GM12878 (cell line): ENCODE measurements around the gene ZNF850. TPM values are rescaled to one million over a fixed set of nuclear protein-coding genes. Genes with fewer than 3 reads are reported as not detected.

Source experiments
- ATF7 ChIP-seq: fragments of 450-650 bp; IDR thresholded peaks from 2 replicates; pipeline ENCODE4 v1.6.1; 2016; ENCODE audit warnings: low read depth, mild to moderate bottlenecking
- CEBPZ ChIP-seq: fragments of 150-350 bp; IDR thresholded peaks from 2 replicates; pipeline ENCODE4 v1.6.1; 2016; ENCODE audit warnings: low read depth, low read length
- FOXK2 ChIP-seq: fragments of 450-650 bp; IDR thresholded peaks from 2 replicates; pipeline ENCODE4 v1.6.1; 2017; ENCODE audit warnings: mild to moderate bottlenecking, moderate library complexity
- KDM1A ChIP-seq: fragments of 200-600 bp; sonication (generic); IDR thresholded peaks from 2 replicates; pipeline ENCODE4 v1.6.1; 2016; ENCODE audit warnings: borderline replicate concordance
- MYB ChIP-seq: fragments of 150-350 bp; IDR thresholded peaks from 2 replicates; pipeline ENCODE4 v1.6.1; 2014; ENCODE audit warnings: mild to moderate bottlenecking, low read depth, low read length, borderline replicate concordance
- NR2C1 ChIP-seq: fragments of 450-650 bp; IDR thresholded peaks from 2 replicates; pipeline ENCODE4 v1.6.1; 2017; ENCODE audit warnings: antibody characterized with exemption, mild to moderate bottlenecking, moderate library complexity
- SKIL ChIP-seq: fragments of 450-650 bp; IDR thresholded peaks from 2 replicates; pipeline ENCODE4 v1.6.1; 2017; ENCODE audit warnings: mild to moderate bottlenecking, low read depth, inconsistent platforms; ENCODE audit not compliant: poor library complexity, severe bottlenecking
- SPI1 ChIP-seq: IDR thresholded peaks from 2 replicates; pipeline ENCODE4 v1.6.1; 2011; ENCODE audit warnings: low read depth, mild to moderate bottlenecking, low read length, moderate library complexity, borderline replicate concordance; ENCODE audit not compliant: insufficient read depth
- TCF7 ChIP-seq: IDR thresholded peaks from 2 replicates; pipeline ENCODE4 v1.6.1; 2014; ENCODE audit warnings: antibody characterized with exemption, borderline replicate concordance
- ZZZ3 ChIP-seq: IDR thresholded peaks from 2 replicates; pipeline ENCODE4 v1.6.1; 2011; ENCODE audit warnings: low read depth; ENCODE audit not compliant: control insufficient read depth, insufficient read length
- polyA plus RNA-seq, 11 experiments: library from polyadenylated mRNA; depleted of rRNA in 4 of 11; unstranded in 6 of 11; stranded (reverse) in 5 of 11; fragments of >200 nt; fragmentation: Nextera tagmentation in 4 of 11; fragmentation: Illumina TruSeq in 1 of 11; extraction: Ambion mirVana in 4 of 11; extraction: Trizol in 1 of 11; gene quantifications; 1 replicate in 1 of 11; 2 replicates in 10 of 11; pipeline versions ENCODE4 v1.2.1 to v1.2.3, GENCODE V29; 2011 to 2016; ENCODE audit warnings: inconsistent platforms in 2 of 11, missing spikeins in 2 of 11, low read depth in 1 of 11
- total RNA-seq, 4 experiments: library from RNA; depleted of rRNA in 3 of 4; stranded (reverse); fragments of >200 nt in 3 of 4; fragmentation: Illumina TruSeq in 1 of 4; extraction: Trizol in 1 of 4; gene quantifications; 2 replicates each; pipeline versions ENCODE4 v1.2.1 to v1.2.3, GENCODE V29; 2013 to 2021
- TF ChIP-seq, protein P1 (sequence below): fragments of 450-650 bp; IDR thresholded peaks from 2 replicates; pipeline ENCODE4 v1.6.1; 2017; ENCODE audit warnings: antibody characterized with exemption, mild to moderate bottlenecking, moderate library complexity
- TF ChIP-seq, protein P2 (sequence below): IDR thresholded peaks from 2 replicates; pipeline ENCODE4 v1.6.1; 2012; ENCODE audit warnings: improper control_type of control experiment, low read depth, low read length; ENCODE audit not compliant: insufficient replicate concordance
- TF ChIP-seq, protein P3 (sequence below): IDR thresholded peaks from 2 replicates; pipeline ENCODE4 v1.6.1; 2012; ENCODE audit warnings: low read length, inconsistent platforms

ZNF850 gene
- total and polyA plus RNA-seq, 10 of the 15 experiments (the other 5 are each of a cell fraction or from before 2014, with no cell fraction given), result 0.44 to 6.4 (median 2.5) TPM

- TF ChIP-seq ZZZ3, result no peak
- no peak for TF ChIP-seq CEBPZ
- TF ChIP-seq, protein P1, sequence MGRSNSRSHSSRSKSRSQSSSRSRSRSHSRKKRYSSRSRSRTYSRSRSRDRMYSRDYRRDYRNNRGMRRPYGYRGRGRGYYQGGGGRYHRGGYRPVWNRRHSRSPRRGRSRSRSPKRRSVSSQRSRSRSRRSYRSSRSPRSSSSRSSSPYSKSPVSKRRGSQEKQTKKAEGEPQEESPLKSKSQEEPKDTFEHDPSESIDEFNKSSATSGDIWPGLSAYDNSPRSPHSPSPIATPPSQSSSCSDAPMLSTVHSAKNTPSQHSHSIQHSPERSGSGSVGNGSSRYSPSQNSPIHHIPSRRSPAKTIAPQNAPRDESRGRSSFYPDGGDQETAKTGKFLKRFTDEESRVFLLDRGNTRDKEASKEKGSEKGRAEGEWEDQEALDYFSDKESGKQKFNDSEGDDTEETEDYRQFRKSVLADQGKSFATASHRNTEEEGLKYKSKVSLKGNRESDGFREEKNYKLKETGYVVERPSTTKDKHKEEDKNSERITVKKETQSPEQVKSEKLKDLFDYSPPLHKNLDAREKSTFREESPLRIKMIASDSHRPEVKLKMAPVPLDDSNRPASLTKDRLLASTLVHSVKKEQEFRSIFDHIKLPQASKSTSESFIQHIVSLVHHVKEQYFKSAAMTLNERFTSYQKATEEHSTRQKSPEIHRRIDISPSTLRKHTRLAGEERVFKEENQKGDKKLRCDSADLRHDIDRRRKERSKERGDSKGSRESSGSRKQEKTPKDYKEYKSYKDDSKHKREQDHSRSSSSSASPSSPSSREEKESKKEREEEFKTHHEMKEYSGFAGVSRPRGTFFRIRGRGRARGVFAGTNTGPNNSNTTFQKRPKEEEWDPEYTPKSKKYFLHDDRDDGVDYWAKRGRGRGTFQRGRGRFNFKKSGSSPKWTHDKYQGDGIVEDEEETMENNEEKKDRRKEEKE, result no peak
- TF ChIP-seq TCF7, result peak; percentile 63; the same call in 1 of the 2 replicates
- TF ChIP-seq KDM1A, result no peak
- TF ChIP-seq MYB, result no peak
- no peak for TF ChIP-seq ATF7
- peak; percentile 97 for TF ChIP-seq NR2C1
- TF ChIP-seq, protein P2, sequence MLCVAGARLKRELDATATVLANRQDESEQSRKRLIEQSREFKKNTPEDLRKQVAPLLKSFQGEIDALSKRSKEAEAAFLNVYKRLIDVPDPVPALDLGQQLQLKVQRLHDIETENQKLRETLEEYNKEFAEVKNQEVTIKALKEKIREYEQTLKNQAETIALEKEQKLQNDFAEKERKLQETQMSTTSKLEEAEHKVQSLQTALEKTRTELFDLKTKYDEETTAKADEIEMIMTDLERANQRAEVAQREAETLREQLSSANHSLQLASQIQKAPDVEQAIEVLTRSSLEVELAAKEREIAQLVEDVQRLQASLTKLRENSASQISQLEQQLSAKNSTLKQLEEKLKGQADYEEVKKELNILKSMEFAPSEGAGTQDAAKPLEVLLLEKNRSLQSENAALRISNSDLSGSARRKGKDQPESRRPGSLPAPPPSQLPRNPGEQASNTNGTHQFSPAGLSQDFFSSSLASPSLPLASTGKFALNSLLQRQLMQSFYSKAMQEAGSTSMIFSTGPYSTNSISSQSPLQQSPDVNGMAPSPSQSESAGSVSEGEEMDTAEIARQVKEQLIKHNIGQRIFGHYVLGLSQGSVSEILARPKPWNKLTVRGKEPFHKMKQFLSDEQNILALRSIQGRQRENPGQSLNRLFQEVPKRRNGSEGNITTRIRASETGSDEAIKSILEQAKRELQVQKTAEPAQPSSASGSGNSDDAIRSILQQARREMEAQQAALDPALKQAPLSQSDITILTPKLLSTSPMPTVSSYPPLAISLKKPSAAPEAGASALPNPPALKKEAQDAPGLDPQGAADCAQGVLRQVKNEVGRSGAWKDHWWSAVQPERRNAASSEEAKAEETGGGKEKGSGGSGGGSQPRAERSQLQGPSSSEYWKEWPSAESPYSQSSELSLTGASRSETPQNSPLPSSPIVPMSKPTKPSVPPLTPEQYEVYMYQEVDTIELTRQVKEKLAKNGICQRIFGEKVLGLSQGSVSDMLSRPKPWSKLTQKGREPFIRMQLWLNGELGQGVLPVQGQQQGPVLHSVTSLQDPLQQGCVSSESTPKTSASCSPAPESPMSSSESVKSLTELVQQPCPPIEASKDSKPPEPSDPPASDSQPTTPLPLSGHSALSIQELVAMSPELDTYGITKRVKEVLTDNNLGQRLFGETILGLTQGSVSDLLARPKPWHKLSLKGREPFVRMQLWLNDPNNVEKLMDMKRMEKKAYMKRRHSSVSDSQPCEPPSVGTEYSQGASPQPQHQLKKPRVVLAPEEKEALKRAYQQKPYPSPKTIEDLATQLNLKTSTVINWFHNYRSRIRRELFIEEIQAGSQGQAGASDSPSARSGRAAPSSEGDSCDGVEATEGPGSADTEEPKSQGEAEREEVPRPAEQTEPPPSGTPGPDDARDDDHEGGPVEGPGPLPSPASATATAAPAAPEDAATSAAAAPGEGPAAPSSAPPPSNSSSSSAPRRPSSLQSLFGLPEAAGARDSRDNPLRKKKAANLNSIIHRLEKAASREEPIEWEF, result no peak
- TF ChIP-seq, protein P3, sequence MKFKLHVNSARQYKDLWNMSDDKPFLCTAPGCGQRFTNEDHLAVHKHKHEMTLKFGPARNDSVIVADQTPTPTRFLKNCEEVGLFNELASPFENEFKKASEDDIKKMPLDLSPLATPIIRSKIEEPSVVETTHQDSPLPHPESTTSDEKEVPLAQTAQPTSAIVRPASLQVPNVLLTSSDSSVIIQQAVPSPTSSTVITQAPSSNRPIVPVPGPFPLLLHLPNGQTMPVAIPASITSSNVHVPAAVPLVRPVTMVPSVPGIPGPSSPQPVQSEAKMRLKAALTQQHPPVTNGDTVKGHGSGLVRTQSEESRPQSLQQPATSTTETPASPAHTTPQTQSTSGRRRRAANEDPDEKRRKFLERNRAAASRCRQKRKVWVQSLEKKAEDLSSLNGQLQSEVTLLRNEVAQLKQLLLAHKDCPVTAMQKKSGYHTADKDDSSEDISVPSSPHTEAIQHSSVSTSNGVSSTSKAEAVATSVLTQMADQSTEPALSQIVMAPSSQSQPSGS, result no peak
- TF ChIP-seq FOXK2, result peak; percentile 12; the same call in 1 of the 2 replicates
- TF ChIP-seq SKIL, result no peak
- TF ChIP-seq SPI1, result no peak
Measured at GRCh38 chr19:36687214-36688056, 85.2 kb downstream of the ZNF850 start, which contains the start of gene ZNF567 (continued).
